ENCODE measurements around the gene PRAMEF9.
"Not testable (repeated sequence)": the region's sequence is repeated elsewhere in the genome, so short reads cannot be mapped to it uniquely, and the experiment has no call there.

DNA sequence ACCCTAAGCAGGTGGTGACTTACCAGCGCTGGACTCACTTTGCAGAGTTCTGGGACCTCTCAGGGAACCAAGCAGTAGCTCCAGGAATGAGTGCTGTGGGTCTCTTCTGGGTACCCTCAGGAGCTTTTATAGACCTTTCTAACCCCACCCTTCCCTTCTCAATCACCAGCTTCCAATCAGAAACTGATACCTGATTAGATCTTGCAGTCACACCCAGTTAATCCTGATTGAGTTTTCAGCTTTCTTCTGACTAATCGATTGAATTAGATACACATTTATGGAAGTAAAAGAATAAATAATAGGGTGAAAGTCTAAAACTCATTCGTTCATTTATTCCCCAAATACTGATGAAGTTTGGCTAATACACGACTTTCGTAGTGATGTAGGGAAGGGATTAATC, 29.7 kb downstream of the PRAMEF9 start, which contains the start of gene PRAMEF13:
- TF ChIP-seq, protein P1, sequence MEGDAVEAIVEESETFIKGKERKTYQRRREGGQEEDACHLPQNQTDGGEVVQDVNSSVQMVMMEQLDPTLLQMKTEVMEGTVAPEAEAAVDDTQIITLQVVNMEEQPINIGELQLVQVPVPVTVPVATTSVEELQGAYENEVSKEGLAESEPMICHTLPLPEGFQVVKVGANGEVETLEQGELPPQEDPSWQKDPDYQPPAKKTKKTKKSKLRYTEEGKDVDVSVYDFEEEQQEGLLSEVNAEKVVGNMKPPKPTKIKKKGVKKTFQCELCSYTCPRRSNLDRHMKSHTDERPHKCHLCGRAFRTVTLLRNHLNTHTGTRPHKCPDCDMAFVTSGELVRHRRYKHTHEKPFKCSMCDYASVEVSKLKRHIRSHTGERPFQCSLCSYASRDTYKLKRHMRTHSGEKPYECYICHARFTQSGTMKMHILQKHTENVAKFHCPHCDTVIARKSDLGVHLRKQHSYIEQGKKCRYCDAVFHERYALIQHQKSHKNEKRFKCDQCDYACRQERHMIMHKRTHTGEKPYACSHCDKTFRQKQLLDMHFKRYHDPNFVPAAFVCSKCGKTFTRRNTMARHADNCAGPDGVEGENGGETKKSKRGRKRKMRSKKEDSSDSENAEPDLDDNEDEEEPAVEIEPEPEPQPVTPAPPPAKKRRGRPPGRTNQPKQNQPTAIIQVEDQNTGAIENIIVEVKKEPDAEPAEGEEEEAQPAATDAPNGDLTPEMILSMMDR (IDR thresholded peaks at IDR 0.05; ENCODE audit: low read depth, low read length) = not testable (repeated sequence)
- TF ChIP-seq EZH2phosphoT487 (IDR thresholded peaks at IDR 0.05; ENCODE audit: low read depth) = not testable (repeated sequence)

Data from OCI-LY3 (cell line).